HepG2 (cell line): Measurements from ENCODE around the gene DOCK1. TPM values are rescaled to one million over a fixed set of nuclear protein-coding genes. Genes with fewer than 3 reads are reported as not detected.

Experiments
- ATAC-seq: fragments of 200-7000 bp; cut with Tn5 transposase; 3 replicates; pipeline ENCODE4 v1.9.1; 2020; ENCODE audit warnings: mild to moderate bottlenecking, moderate library complexity
- BruUV-seq: library from RNA; stranded (reverse); fragments of 400-500 nt; replicated peaks from 2 replicates; lab custom pipeline; 2021; lab: Mats Ljungman, UMichigan
- CTCF ChIA-PET: fragments of 300-600 bp; formaldehyde crosslinking; extraction: SDS; loops from one replicate; lab custom pipeline; 2021; ENCODE audit warnings: low total read pairs, inconsistent platforms, low intra/inter-chr PET ratio; lab: Yijun Ruan, JAX
- POLR2A ChIA-PET: fragments of 350-600 bp; sonication (Branson Sonifier 250); formaldehyde crosslinking; loops from one replicate; lab custom pipeline; 2020; ENCODE audit warnings: antibody characterized with exemption, inconsistent platforms; lab: Yijun Ruan, JAX
- DNase-seq: peaks from one replicate; pipeline ENCODE4 v3.0.0-alpha.2; 2015; ENCODE audit warnings: low spot score
- FAIRE-seq: peaks from 3 replicates; lab custom pipeline; 2011; peaks lifted over from hg19 to GRCh38; lab: Jason Lieb, UNC
- H2AFZ ChIP-seq: one replicate; pipeline ENCODE4 v1.6.1; 2011; ENCODE audit warnings: low read length, inconsistent platforms
- H3K27ac ChIP-seq: fragments of 300-600 bp; 3 replicates; pipeline ENCODE4 v1.8.0; 2011; ENCODE audit warnings: mixed run types, mild to moderate bottlenecking, mixed read lengths, low read length, inconsistent platforms; ENCODE audit not compliant: insufficient read depth; ENCODE audit errors: extremely low read length
- H3K27me3 ChIP-seq, 2 experiments: fragments of 200-600 bp in 1 of 2; 2 replicates in 1 of 2; 3 replicates in 1 of 2; pipeline versions ENCODE4 v1.6.0 to v1.8.0; 2011; ENCODE audit warnings: low read length in 2 of 2, mild to moderate bottlenecking in 2 of 2, moderate library complexity in 2 of 2, inconsistent platforms in 1 of 2; ENCODE audit not compliant: insufficient read depth in 2 of 2, control insufficient read depth in 1 of 2
- H3K36me3 ChIP-seq, 2 experiments: fragments of 200-600 bp in 1 of 2; replicated peaks in 1 of 2; 2 replicates in 1 of 2; 3 replicates in 1 of 2; pipeline versions ENCODE4 v1.5.1 to v1.8.0; 2011; ENCODE audit warnings: low read length in 2 of 2, inconsistent platforms in 1 of 2; ENCODE audit not compliant: insufficient read depth in 2 of 2, control insufficient read depth in 1 of 2
- H3K4me1 ChIP-seq: 2 replicates; pipeline ENCODE4 v1.5.1; 2012; ENCODE audit warnings: low read length, inconsistent platforms; ENCODE audit not compliant: insufficient read depth
- H3K4me2 ChIP-seq: 2 replicates; pipeline ENCODE4 v1.6.0; 2011; ENCODE audit warnings: low read depth, low read length, inconsistent platforms
- H3K4me3 ChIP-seq, 3 experiments: fragments of 200-600 bp in 1 of 3; sonication (generic), shearing (Covaris generic) in 1 of 3; replicated peaks in 1 of 3; 2 replicates each; pipeline ENCODE4 v1.5.1; 2011 to 2016; ENCODE audit warnings: low read length in 3 of 3, inconsistent platforms in 2 of 3, low read depth in 2 of 3, mild to moderate bottlenecking in 2 of 3, control low read depth in 1 of 3, mixed read lengths in 1 of 3; ENCODE audit not compliant: insufficient read depth in 1 of 3
- H3K79me2 ChIP-seq: one replicate; pipeline ENCODE4 v1.6.1; 2011; ENCODE audit warnings: low read length, inconsistent platforms; ENCODE audit not compliant: insufficient read depth
- H3K9ac ChIP-seq: 2 replicates; pipeline ENCODE4 v1.6.0; 2011; ENCODE audit warnings: mild to moderate bottlenecking, low read depth, low read length, inconsistent platforms; ENCODE audit not compliant: insufficient read depth
- H3K9me3 ChIP-seq: 2 replicates; pipeline ENCODE4 v1.5.1; 2012; ENCODE audit warnings: mild to moderate bottlenecking, low read length
- H4K20me1 ChIP-seq: 2 replicates; pipeline ENCODE4 v1.6.0; 2011; ENCODE audit warnings: inconsistent platforms, mild to moderate bottlenecking, low read length, moderate library complexity; ENCODE audit not compliant: insufficient read depth
- ASH2L ChIP-seq: fragments of 300-600, 200-600 bp; sonication (generic); IDR thresholded peaks from 2 replicates; pipeline ENCODE4 v1.7.0; 2017; ENCODE audit warnings: low read depth, mild to moderate bottlenecking, moderate library complexity, mixed read lengths, low read length; ENCODE audit not compliant: insufficient read length
- CREB1 ChIP-seq, 2 experiments: fragments of 450-650 bp in 1 of 2; IDR thresholded peaks; 2 replicates each; pipeline ENCODE4 v1.6.1; 2016 to 2017; ENCODE audit warnings: control low read depth in 1 of 2, mild to moderate bottlenecking in 1 of 2, missing compliant biosample characterization in 1 of 2, missing genetic modification characterization in 1 of 2
- CSRNP1 ChIP-seq: sonication (generic); formaldehyde crosslinking; IDR thresholded peaks from 2 replicates; pipeline ENCODE4 v1.8.1; 2023; ENCODE audit warnings: mild to moderate bottlenecking, missing genetic modification reagents
- FOXM1 ChIP-seq: sonication (generic); formaldehyde crosslinking; IDR thresholded peaks from 2 replicates; pipeline ENCODE4 v1.5.0; 2020; ENCODE audit warnings: missing genetic modification reagents
- PCBP1 ChIP-seq: fragments of 200-400 bp; formaldehyde crosslinking; IDR thresholded peaks from 2 replicates; pipeline ENCODE4 v1.6.1; 2017; ENCODE audit warnings: mild to moderate bottlenecking, low read depth, low read length, borderline replicate concordance
- THAP11 ChIP-seq: IDR thresholded peaks from 2 replicates; pipeline ENCODE4 v1.6.1; 2016; ENCODE audit warnings: missing biosample characterization, missing genetic modification reagents
- TRIM24 ChIP-seq: sonication (generic); formaldehyde crosslinking; IDR thresholded peaks from 2 replicates; pipeline ENCODE4 v1.8.0; 2022; ENCODE audit warnings: mild to moderate bottlenecking, missing genetic modification reagents
- ZNF629 ChIP-seq: sonication (generic); formaldehyde crosslinking; conservative IDR thresholded peaks from 2 replicates; pipeline ENCODE4 v1.5.0; 2020; ENCODE audit warnings: missing genetic modification reagents
- ZNF660 ChIP-seq: sonication (generic); formaldehyde crosslinking; IDR thresholded peaks from 2 replicates; pipeline ENCODE4 v1.5.1; 2020; ENCODE audit warnings: mild to moderate bottlenecking, low read depth, missing genetic modification reagents, borderline replicate concordance
- ZNF772 ChIP-seq: sonication (generic); formaldehyde crosslinking; IDR thresholded peaks from 2 replicates; pipeline ENCODE4 v1.5.0; 2020; ENCODE audit warnings: mild to moderate bottlenecking, missing genetic modification reagents
- WGBS: methylation state at CpG from one replicate; pipeline ENCODE4 v1.1.6; 2017; ENCODE audit warnings: low lambda C conversion rate; 5-methylcytosine and 5-hydroxymethylcytosine counted together
- in situ Hi-C: cut with HindIII; loops from 2 replicates; pipeline ENCODE4 v1.10.0; 2017; ENCODE audit warnings: low pct_unique_long_range_greater_than_20kb; ENCODE audit not compliant: extremely low pct_ligation_motif_present
- intact Hi-C: fragments of 100-400 bp; cut with micrococcal nuclease; formaldehyde crosslinking; loops from one replicate; pipeline ENCODE4 v1.10.0; 2022; ENCODE audit not compliant: unreplicated experiment
- polyA plus RNA-seq, 8 experiments: library from polyadenylated mRNA; depleted of rRNA in 3 of 8; stranded (reverse) in 7 of 8; unstranded in 1 of 8; fragments of >200 nt; fragmentation: Illumina TruSeq in 4 of 8; extraction: Trizol in 4 of 8; gene quantifications; 2 replicates each; pipeline versions ENCODE4 v1.2.1 to v1.2.3, GENCODE V29; 2011 to 2016; ENCODE audit warnings: low read depth in 4 of 8, missing spikeins in 1 of 8, mixed read lengths in 1 of 8; ENCODE audit not compliant: insufficient read depth in 1 of 8
- total RNA-seq, 5 experiments: library from RNA; depleted of rRNA; stranded (reverse); fragments of >200 nt; fragmentation: Illumina TruSeq; extraction: Trizol; gene quantifications; 2 replicates each; pipeline ENCODE4 v1.2.3, GENCODE V29; 2016; ENCODE audit warnings: low read depth in 1 of 5
- TF ChIP-seq, protein P1 (sequence below): sonication (generic); formaldehyde crosslinking; IDR thresholded peaks from 2 replicates; pipeline ENCODE4 v1.8.1; 2023; ENCODE audit warnings: mild to moderate bottlenecking, missing genetic modification reagents, borderline replicate concordance
- TF ChIP-seq, protein P2 (sequence below): sonication (generic); formaldehyde crosslinking; IDR thresholded peaks from 2 replicates; pipeline ENCODE4 v1.4.0; 2020; ENCODE audit warnings: mild to moderate bottlenecking, missing genetic modification reagents

Gene DOCK1
- total and polyA plus RNA-seq, 2 of the 13 experiments (the other 11 are each of a cell fraction or from before 2014, with no cell fraction given) = 8.3 to 25.5 TPM

GRCh38 chr10:127332631-127333030 is 427.4 kb downstream of the DOCK1 start:
- H3K9ac ChIP-seq = no peak overlapping the region
- H3K27ac ChIP-seq = no peak overlapping the region
- DNase-seq (no peak), FAIRE-seq (no peak), ATAC-seq (no peak)
- TF ChIP-seq THAP11 (CRISPR knock-in tag) (no peak), ASH2L (no peak), CSRNP1 (CRISPR knock-in tag) (no peak), ZNF772 (CRISPR knock-in tag) (no peak), CREB1 (IDR thresholded peaks at IDR 0.05) (no peak), CREB1 (CRISPR knock-in tag; IDR thresholded peaks at IDR 0.05) (no peak), FOXM1 (CRISPR knock-in tag) (no peak), PCBP1 (no peak), TRIM24 (CRISPR knock-in tag) (no peak), ZNF629 (no peak), ZNF660 (CRISPR knock-in tag) (no peak)
- TF ChIP-seq, protein P1, sequence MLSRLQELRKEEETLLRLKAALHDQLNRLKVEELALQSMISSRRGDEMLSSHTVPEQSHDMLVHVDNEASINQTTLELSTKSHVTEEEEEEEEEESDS (CRISPR knock-in tag) = no peak
- TF ChIP-seq, protein P2, sequence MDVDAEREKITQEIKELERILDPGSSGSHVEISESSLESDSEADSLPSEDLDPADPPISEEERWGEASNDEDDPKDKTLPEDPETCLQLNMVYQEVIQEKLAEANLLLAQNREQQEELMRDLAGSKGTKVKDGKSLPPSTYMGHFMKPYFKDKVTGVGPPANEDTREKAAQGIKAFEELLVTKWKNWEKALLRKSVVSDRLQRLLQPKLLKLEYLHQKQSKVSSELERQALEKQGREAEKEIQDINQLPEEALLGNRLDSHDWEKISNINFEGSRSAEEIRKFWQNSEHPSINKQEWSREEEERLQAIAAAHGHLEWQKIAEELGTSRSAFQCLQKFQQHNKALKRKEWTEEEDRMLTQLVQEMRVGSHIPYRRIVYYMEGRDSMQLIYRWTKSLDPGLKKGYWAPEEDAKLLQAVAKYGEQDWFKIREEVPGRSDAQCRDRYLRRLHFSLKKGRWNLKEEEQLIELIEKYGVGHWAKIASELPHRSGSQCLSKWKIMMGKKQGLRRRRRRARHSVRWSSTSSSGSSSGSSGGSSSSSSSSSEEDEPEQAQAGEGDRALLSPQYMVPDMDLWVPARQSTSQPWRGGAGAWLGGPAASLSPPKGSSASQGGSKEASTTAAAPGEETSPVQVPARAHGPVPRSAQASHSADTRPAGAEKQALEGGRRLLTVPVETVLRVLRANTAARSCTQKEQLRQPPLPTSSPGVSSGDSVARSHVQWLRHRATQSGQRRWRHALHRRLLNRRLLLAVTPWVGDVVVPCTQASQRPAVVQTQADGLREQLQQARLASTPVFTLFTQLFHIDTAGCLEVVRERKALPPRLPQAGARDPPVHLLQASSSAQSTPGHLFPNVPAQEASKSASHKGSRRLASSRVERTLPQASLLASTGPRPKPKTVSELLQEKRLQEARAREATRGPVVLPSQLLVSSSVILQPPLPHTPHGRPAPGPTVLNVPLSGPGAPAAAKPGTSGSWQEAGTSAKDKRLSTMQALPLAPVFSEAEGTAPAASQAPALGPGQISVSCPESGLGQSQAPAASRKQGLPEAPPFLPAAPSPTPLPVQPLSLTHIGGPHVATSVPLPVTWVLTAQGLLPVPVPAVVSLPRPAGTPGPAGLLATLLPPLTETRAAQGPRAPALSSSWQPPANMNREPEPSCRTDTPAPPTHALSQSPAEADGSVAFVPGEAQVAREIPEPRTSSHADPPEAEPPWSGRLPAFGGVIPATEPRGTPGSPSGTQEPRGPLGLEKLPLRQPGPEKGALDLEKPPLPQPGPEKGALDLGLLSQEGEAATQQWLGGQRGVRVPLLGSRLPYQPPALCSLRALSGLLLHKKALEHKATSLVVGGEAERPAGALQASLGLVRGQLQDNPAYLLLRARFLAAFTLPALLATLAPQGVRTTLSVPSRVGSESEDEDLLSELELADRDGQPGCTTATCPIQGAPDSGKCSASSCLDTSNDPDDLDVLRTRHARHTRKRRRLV = no peak
- no peaks in the 10 kb centered on the region for H3K79me2 ChIP-seq
- no peaks in the 10 kb centered on the region for H3K4me1 ChIP-seq
- ChIA-PET POLR2A (no interaction called here), CTCF (no interaction called here)
- no peaks in the 10 kb centered on the region for H4K20me1 ChIP-seq
- no peaks in the 10 kb centered on the region for H3K27me3 ChIP-seq
- H3K4me2 ChIP-seq = no peak overlapping the region
- in situ Hi-C loops (no loop called here), intact Hi-C loops (no loop called here)
- H3K36me3 ChIP-seq = no peaks in the 10 kb centered on the region
- no TSS peak for BruUV-seq
- H2AFZ ChIP-seq = no peak overlapping the region
- H3K4me3 ChIP-seq = no peak overlapping the region
- WGBS = 93% methylated on average over 4 of the region's 4 CpGs
- H3K9me3 ChIP-seq = no peaks in the 10 kb centered on the region
